HG02884 (cell line): ENCODE data around the gene GPR50.

Source experiments
- ATAC-seq: cut with Tn5 transposase; IDR thresholded peaks from one replicate; pipeline ENCODE4 v1.9.1; 2021; ENCODE audit warnings: mild to moderate bottlenecking, moderate library complexity; ENCODE audit not compliant: unreplicated experiment

GPR50 gene

GRCh38 chrX:151176231-151176750 lies at the start of gene GPR50:
TSS of gene GPR50 (plus strand) at chrX:151176584. CDS start at chrX:151176722, 138 bp downstream.
- no peak for ATAC-seq

DNA sequence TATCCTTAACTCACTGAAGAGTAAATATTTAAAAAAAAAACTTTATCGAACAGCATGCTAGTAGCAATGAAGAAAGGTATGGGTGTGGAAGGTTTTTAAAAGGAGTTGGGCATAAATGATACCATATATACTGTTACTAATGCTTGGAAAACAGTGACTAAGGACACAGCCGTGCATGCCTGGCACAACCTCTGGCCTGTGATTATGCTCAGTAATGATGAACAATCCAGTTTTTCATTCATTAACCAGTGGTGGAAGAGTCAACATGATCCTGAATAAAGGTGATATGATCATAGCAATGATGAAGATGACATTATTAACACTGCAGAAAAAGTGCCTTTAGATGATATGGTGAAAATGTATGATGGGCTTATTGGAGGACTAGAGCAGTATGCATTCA lies 43.9 kb upstream of the GPR50 start:
- no peak for ATAC-seq

GRCh38 chrX:151151665-151152267 lies 24.6 kb upstream of the GPR50 start:
- peak; percentile 84 for ATAC-seq

DNA sequence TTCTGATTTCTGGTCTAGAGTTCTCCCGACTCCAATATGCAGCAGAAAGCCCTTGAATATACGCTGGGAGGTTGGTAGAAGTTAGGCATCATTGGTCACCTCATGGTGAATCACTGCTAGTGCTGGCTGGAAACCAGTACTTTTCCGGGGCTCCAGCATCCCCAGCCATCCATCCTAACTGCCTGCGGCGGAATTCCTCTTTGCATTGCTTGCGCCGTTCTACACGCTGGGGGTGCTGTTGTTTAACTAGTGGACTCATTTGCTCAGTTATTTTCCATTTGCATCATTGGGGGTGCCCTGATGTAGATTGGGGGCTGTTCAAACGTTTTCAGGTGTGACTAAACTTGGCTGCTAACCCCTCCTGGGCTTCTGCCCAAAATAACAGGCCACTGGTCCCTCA lies 23.3 kb upstream of the GPR50 start:
- no peak for ATAC-seq

DNA sequence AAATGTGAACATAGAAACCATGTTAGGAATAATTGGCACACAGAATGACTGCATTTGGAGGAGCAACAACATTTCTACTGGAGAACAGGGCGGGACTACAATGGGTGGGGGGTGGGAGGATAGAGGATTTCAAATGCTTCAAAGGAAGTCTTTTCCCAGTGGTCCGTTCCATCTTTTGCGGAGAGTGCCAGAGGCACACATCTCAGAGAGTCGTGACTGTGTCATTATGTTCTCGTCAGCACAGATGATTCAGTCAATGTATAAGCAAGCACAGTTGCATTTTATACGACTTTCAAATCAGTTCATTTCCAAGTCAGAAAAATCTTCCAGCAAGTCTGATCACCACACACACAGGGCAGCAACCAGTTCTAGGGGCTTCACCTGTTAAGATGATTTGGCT lies 22.7 kb upstream of the GPR50 start:
- ATAC-seq: no peak

- ATAC-seq: no peak
Measured at GRCh38 chrX:151155234-151155633, 21.1 kb upstream of the GPR50 start.

- ATAC-seq: no peak
Measured at GRCh38 chrX:151161690-151162089, 14.7 kb upstream of the GPR50 start.

DNA sequence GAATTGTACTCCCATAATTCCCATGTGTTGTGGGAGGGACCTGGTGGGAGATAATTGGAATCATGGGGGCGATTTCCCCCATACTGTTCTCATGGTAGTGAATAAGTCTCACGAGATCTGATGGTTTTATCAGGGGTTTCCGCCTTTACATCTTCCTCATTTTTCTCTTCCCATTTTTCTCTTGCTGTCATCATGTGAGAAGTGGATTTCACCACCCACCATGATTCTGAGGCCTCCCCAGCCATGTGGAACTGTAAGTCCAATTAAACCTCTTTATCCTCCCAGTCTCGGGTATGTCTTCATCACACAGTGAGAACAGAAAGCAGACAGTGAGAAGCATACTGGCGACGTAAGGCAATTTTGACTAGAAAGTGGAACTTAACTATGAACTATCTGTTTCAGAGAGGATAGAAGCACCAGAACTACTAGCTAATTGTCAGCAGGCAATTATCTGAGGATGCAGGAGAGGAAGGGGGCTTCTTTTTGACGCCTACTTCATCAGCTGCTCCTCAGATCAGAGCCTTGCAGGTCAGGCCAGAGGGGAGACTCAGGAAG lies 8.5 kb upstream of the GPR50 start:
- no peak for ATAC-seq

- no peak for ATAC-seq
Measured at GRCh38 chrX:151169783-151170182, 6.6 kb upstream of the GPR50 start.

DNA sequence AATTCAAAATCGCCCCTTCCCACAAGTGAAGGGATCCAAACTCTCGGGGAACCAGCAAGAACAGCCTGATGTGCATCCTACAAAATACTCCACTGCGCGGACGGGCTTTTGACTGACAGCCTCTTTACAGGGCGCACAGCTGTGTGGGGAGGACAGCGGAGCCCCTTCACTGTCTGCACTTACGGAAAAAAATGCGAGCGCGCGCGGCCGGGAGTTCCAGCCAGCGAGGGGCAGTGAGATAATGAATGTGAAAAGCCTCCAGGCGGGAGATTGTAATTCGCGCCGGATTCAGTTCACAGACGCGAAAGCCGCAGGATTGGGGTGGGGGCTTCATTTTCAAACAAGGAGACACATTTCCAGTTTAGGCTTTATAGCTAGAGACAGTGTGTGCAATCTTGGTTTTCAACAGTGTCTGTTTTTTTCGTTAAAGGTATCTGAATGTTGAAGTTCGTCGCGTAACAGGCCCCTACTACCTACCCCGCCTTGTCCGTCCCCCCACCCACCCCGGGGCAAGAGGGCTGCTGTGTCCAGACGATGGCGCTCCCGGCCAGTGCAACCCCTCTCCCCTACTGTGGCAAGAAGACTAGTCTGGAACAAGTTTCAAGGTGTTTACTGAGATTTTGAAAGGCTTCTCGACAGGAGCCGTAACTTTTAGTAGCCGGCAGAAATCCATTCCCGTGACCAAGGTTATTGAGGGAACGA lies 1.7 kb upstream of the GPR50 start:
- ATAC-seq: no peak

- no peak for ATAC-seq
Measured at GRCh38 chrX:151175283-151176062, 911 bp upstream of the GPR50 start.

DNA sequence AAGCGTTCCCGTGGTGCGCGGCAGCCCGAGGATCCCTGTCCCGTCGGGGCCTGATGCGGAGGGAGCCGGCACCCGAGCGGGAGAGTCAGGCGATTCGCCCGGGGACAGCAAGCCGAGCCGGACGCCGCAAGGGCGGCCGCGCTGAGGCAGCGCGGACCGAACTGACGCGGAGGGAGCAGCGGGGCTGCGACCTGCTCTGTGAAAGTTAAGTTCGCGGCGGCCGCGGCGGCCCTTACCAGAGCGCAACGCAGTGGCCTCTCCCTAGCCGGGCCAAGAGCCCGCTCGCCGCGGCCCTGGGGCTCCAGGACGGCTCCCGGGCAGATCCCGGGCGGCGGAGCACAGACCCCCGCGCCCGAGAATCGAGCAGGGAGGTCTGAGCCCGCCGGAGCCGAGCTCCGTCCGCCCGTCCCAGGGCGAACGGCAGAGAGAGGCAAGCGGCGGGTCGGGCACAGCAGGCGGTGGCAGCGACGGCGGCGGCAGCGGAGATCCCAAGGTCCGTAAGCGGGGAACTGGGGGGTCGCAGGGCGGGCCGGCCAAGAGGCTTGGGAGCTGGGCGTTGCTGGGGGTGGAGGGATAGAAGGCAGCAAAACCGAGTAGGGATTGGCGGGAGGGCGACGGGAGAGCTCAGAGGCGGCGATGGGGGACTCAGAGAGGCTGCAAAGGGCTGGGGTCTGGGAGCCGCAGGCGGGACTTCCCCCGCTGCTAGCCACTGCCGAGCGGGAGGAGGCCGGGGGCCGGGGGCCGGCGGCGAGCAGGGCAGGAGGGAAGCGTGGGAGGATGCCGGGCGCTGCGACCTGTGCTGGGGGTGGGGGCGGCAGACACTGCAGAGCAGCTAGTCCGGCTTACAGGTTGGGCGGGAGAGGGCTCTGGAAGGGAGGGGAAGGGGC lies 1.0 kb downstream of the GPR50 start:
- no peak for ATAC-seq

DNA sequence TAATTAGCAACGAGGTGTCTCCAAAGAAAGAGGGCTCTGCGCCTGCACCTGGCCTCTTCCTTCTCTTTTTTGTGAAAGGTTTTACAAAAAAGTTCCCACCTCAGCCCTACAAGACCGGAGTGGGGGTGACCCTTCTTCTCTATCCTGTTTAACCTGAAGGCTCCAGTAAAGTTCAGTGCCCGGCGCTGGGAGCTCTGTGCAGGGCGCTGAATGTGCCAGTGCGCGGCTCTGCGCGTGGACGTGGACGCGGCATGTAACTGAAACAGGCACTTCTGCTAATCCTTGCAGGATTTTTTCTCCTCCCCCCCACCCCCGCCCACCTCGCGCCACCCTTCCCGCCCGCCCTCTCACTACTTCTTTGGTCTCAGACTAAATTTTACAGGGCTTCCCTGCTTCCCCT lies 2.4 kb downstream of the GPR50 start:
- ATAC-seq: no peak

- no peak for ATAC-seq
Measured at GRCh38 chrX:151180400-151180799, 4.0 kb downstream of the GPR50 start.

DNA sequence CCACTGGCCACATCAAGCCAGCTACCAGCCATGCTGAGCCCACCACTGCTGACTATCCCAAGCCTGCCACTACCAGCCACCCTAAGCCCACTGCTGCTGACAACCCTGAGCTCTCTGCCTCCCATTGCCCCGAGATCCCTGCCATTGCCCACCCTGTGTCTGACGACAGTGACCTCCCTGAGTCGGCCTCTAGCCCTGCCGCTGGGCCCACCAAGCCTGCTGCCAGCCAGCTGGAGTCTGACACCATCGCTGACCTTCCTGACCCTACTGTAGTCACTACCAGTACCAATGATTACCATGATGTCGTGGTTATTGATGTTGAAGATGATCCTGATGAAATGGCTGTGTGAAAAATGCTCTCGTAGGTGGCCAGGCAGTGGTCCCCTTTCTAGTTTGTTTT lies 4.7 kb downstream of the GPR50 start:
- no peak for ATAC-seq

GRCh38 chrX:151183233-151183753 lies 6.9 kb downstream of the GPR50 start:
- no peak for ATAC-seq

DNA sequence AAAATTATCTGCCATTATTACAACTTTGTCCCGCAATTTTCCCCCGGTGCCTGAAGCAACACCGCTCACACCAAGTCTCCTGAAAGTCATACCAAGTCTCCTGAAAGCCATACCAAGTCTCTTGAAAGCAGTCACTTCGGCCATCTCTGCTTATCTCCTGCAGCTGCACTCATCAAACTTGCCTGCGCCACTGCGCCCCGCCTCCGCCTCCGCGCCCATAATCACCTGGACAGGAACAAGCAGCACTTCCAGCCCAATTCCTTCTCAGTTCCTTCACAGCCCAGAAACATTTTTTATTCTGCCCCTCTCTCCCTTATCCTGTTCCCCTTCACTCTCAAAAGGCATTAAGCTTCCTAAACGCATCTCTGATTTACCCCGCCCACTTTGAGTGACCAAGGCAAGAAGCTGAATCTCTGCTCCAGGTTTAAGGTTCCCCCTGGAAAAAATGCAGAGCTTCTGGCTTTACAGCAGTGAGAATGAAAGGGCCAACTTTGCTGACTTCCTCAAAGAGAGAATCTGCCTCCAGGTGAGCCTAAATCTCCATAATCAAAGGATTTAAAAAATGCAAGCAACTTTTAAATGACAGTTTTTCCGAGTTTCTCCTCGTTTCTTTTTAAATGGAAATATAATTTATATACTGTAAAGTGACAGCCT lies 7.7 kb downstream of the GPR50 start:
- no peak for ATAC-seq

DNA sequence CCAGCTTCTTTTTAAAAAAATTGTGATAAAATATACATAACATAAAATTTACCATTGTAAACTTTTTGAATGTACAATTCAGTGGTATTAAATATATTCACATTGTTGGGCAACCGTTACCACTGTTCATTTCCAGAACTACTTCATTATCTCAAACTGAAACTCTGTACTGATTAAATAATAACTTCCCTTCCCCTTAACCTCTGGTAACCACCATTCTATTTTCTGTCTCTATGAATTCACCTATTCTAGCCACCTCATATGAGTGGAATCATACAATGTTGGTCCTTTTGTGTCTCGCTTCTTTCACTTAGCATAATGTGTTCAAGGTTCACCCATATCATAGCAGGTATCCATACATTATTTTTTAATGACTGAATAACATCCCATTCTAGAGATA lies 8.3 kb downstream of the GPR50 start:
- no peak for ATAC-seq

GRCh38 chrX:151206871-151207270 lies 30.5 kb downstream of the GPR50 start:
- ATAC-seq: no peak

GRCh38 chrX:151225843-151226242 lies 49.5 kb downstream of the GPR50 start:
- no peak for ATAC-seq
